Keratinocyte (primary cell): ENCODE data around the gene SERGEF.

Experiments
- CTCF ChIP-seq, 3 experiments: IDR thresholded peaks in 1 of 3; conservative IDR thresholded peaks in 1 of 3; optimal IDR thresholded peaks in 1 of 3; 2 replicates in 2 of 3; 3 replicates in 1 of 3; pipeline versions ENCODE3 to v1.5.1; 2011; ENCODE audit warnings: low read length in 3 of 3, mild to moderate bottlenecking in 3 of 3, moderate library complexity in 2 of 3, control low read depth in 1 of 3, inconsistent platforms in 1 of 3; ENCODE audit not compliant: insufficient read depth in 2 of 3; ENCODE audit errors: extremely low read depth in 1 of 3
- EZH2 ChIP-seq: IDR thresholded peaks from one replicate; pipeline ENCODE4 v1.6.1; 2012; ENCODE audit warnings: inconsistent platforms, mild to moderate bottlenecking, low read length, moderate library complexity

DNA sequence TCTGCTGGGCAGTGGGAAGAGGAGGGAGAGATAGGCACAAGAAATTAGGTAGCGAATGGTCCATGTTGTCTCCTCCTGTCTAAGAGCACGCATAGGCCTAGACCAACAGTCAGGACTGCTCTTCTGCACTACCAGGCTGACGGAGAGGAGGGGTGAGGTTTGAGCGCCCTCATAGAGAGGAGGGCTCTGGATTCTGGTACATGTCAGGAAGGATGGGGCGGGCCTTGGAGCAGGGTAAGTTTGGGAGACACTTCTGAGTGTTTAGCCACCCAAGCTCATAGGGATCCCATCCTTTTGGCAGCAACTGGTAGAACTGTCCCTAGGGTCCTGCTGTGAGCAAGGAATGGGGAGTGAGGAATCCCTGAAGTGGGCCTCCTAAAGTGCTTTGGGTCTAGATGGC, 217.9 kb downstream of the SERGEF start:
- TF ChIP-seq CTCF (optimal IDR thresholded peaks at IDR 0.05 in 1 of 3, IDR thresholded peaks at IDR 0.05 in 1 of 3, conservative IDR thresholded peaks at IDR 0.05 in 1 of 3; ENCODE audit: extremely low read depth in 1 of 3, insufficient read depth in 2 of 3, low read length in 3 of 3) (no peak), EZH2 (no peak)
